Keratinocyte (primary cell): ENCODE measurements around the gene LY6G6D. TPM values are rescaled to one million over a fixed set of nuclear protein-coding genes. Genes with fewer than 3 reads are reported as not detected.

Experiments
- DNase-seq: peaks from one replicate; pipeline ENCODE4 v3.0.0-alpha.2; 2011; ENCODE audit warnings: low read depth, missing footprints, low spot score
- FAIRE-seq: peaks from 2 replicates; lab custom pipeline; 2011; peaks lifted over from hg19 to GRCh38; lab: Jason Lieb, UNC
- H2AFZ ChIP-seq: 2 replicates; pipeline ENCODE4 v1.6.0; 2012; ENCODE audit warnings: low read length, control low read depth, inconsistent platforms; ENCODE audit not compliant: control insufficient read depth
- H3K27ac ChIP-seq: 2 replicates; pipeline ENCODE4 v1.5.1; 2011; ENCODE audit warnings: low read length; ENCODE audit not compliant: control insufficient read depth, insufficient read depth
- H3K27me3 ChIP-seq: 3 replicates; pipeline ENCODE4 v1.6.0; 2011; ENCODE audit warnings: low read length; ENCODE audit not compliant: control insufficient read depth, insufficient read depth; ENCODE audit errors: extremely low read depth
- H3K36me3 ChIP-seq, 2 experiments: 2 replicates in 1 of 2; 3 replicates in 1 of 2; pipeline ENCODE4 v1.5.1; 2011; ENCODE audit warnings: low read length in 2 of 2, mild to moderate bottlenecking in 1 of 2; ENCODE audit not compliant: control insufficient read depth in 2 of 2, insufficient read depth in 2 of 2; ENCODE audit errors: extremely low read depth in 1 of 2
- H3K4me1 ChIP-seq: 3 replicates; pipeline ENCODE4 v1.5.1; 2011; ENCODE audit warnings: low read length; ENCODE audit not compliant: control insufficient read depth, insufficient read depth; ENCODE audit errors: extremely low read depth
- H3K4me2 ChIP-seq: 3 replicates; pipeline ENCODE4 v1.6.0; 2011; ENCODE audit warnings: low read depth, low read length; ENCODE audit not compliant: control insufficient read depth, insufficient read depth; ENCODE audit errors: extremely low read depth
- H3K4me3 ChIP-seq, 3 experiments: fragments of 200-600 bp in 1 of 3; sonication (generic) in 1 of 3; 2 replicates in 2 of 3; 3 replicates in 1 of 3; pipeline ENCODE4 v1.5.1; 2011 to 2016; ENCODE audit warnings: low read length in 3 of 3, mild to moderate bottlenecking in 3 of 3, control low read depth in 2 of 3, inconsistent platforms in 1 of 3, low read depth in 1 of 3, mixed read lengths in 1 of 3, mixed run types in 1 of 3, moderate library complexity in 1 of 3; ENCODE audit not compliant: control insufficient read depth in 2 of 3, insufficient read depth in 2 of 3; ENCODE audit errors: extremely low read depth in 1 of 3
- H3K79me2 ChIP-seq: 2 replicates; pipeline ENCODE4 v1.6.0; 2012; ENCODE audit warnings: low read length; ENCODE audit not compliant: control insufficient read depth, insufficient read depth
- H3K9ac ChIP-seq: 3 replicates; pipeline ENCODE4 v1.6.0; 2011; ENCODE audit warnings: low read length; ENCODE audit not compliant: control insufficient read depth, insufficient read depth; ENCODE audit errors: extremely low read depth
- H3K9me1 ChIP-seq: 3 replicates; pipeline ENCODE4 v1.6.0; 2011; ENCODE audit warnings: low read length; ENCODE audit not compliant: control insufficient read depth, insufficient read depth; ENCODE audit errors: extremely low read depth
- H3K9me3 ChIP-seq: 2 replicates; pipeline ENCODE4 v1.5.1; 2012; ENCODE audit warnings: low read depth, low read length; ENCODE audit not compliant: control insufficient read depth
- H4K20me1 ChIP-seq: 3 replicates; pipeline ENCODE4 v1.6.0; 2011; ENCODE audit warnings: low read length; ENCODE audit not compliant: control insufficient read depth, insufficient read depth; ENCODE audit errors: extremely low read depth
- CTCF ChIP-seq, 3 experiments: IDR thresholded peaks in 1 of 3; conservative IDR thresholded peaks in 1 of 3; optimal IDR thresholded peaks in 1 of 3; 2 replicates in 2 of 3; 3 replicates in 1 of 3; pipeline versions ENCODE3 to v1.5.1; 2011; ENCODE audit warnings: low read length in 3 of 3, mild to moderate bottlenecking in 3 of 3, moderate library complexity in 2 of 3, control low read depth in 1 of 3, inconsistent platforms in 1 of 3; ENCODE audit not compliant: insufficient read depth in 2 of 3; ENCODE audit errors: extremely low read depth in 1 of 3
- EZH2 ChIP-seq: IDR thresholded peaks from one replicate; pipeline ENCODE4 v1.6.1; 2012; ENCODE audit warnings: inconsistent platforms, mild to moderate bottlenecking, low read length, moderate library complexity
- dilution Hi-C: fragments of 300-500 bp; cut with MboI; formaldehyde crosslinking; loops from one replicate; pipeline ENCODE4 v1.7.0; 2020; ENCODE audit warnings: low sequenced_read_pairs; ENCODE audit not compliant: extremely low pct_ligation_motif_present
- polyA plus RNA-seq, 5 experiments: library from polyadenylated mRNA; depleted of rRNA in 3 of 5; stranded (reverse) in 3 of 5; stranded (forward) in 1 of 5; unstranded in 1 of 5; fragments of >200 nt; gene quantifications; 1 replicate in 1 of 5; 2 replicates in 3 of 5; 3 replicates in 1 of 5; pipeline versions ENCODE4 v1.2.1 to v1.2.3, GENCODE V29; 2011 to 2012; ENCODE audit warnings: missing spikeins in 2 of 5, low read depth in 1 of 5, low replicate concordance in 1 of 5

Gene LY6G6D
- polyA plus RNA-seq, 1 donor (not counting 4 experiments of a cell fraction or from before 2014, with no cell fraction given), result 0.33 TPM

GRCh38 chr6:31734247-31734820, 19.2 kb downstream of the LY6G6D start:
- no peak overlapping the region for H2AFZ ChIP-seq

GRCh38 chr6:31734821-31735406, 19.8 kb downstream of the LY6G6D start:
- no peak for DNase-seq
- H3K4me1 ChIP-seq, result peaks cover 43% of the 10 kb centered on the region

More at GRCh38 chr6:31734247-31734820, 19.2 kb downstream of the LY6G6D start:
- Histone ChIP-seq H3K27me3 (no peaks in the 10 kb centered on the region), H3K9ac (peak overlapping the region; percentile 90), H3K4me3 (peak overlapping the region; percentile 62 to 88 (median 66)), H3K9me1 (peaks cover 4% of the 10 kb centered on the region), H3K36me3 (peaks cover 24 to 40% of the 10 kb centered on the region in 2 experiments), H3K4me1 (peaks cover 47% of the 10 kb centered on the region), H3K4me2 (peak overlapping the region; percentile 84), H3K27ac (peak overlapping the region; percentile 96), H4K20me1 (peaks cover 19% of the 10 kb centered on the region), H3K9me3 (no peaks in the 10 kb centered on the region), H3K79me2 (peaks cover 39% of the 10 kb centered on the region)
- no peak for DNase-seq
- dilution Hi-C loops, result no loop called here
- FAIRE-seq, result peak; percentile 67
- TF ChIP-seq EZH2 (no peak), CTCF (optimal IDR thresholded peaks at IDR 0.05 in 1 of 3, IDR thresholded peaks at IDR 0.05 in 1 of 3, conservative IDR thresholded peaks at IDR 0.05 in 1 of 3; ENCODE audit: extremely low read depth in 1 of 3, insufficient read depth in 2 of 3, low read length in 3 of 3) (no peak)

More at GRCh38 chr6:31734821-31735406, 19.8 kb downstream of the LY6G6D start:
- H3K9ac ChIP-seq, result peak overlapping the region; percentile 90
- no peak for TF ChIP-seq EZH2
- TF ChIP-seq CTCF (optimal IDR thresholded peaks at IDR 0.05 in 1 of 3, IDR thresholded peaks at IDR 0.05 in 1 of 3, conservative IDR thresholded peaks at IDR 0.05 in 1 of 3; ENCODE audit: extremely low read depth in 1 of 3, insufficient read depth in 2 of 3, low read length in 3 of 3), result no peak
- dilution Hi-C loops, result no loop called here
- peak overlapping the region; percentile 38 for H2AFZ ChIP-seq
- H3K4me3 ChIP-seq, result peak overlapping the region; percentile 62 to 88 (median 66)
- H3K27ac ChIP-seq, result peak overlapping the region; percentile 96
- FAIRE-seq, result no peak
- peaks cover 19% of the 10 kb centered on the region for H4K20me1 ChIP-seq
- H3K9me1 ChIP-seq, result peaks cover 4% of the 10 kb centered on the region
- H3K36me3 ChIP-seq, result peaks cover 24 to 40% of the 10 kb centered on the region in 2 experiments
- peak overlapping the region; percentile 84 for H3K4me2 ChIP-seq
- no peaks in the 10 kb centered on the region for H3K9me3 ChIP-seq
- no peaks in the 10 kb centered on the region for H3K27me3 ChIP-seq
- H3K79me2 ChIP-seq, result peaks cover 39% of the 10 kb centered on the region
